HL-60 (cell line): ENCODE results near the gene CA6.
"Not testable (repeated sequence)": the region's sequence is repeated elsewhere in the genome, so short reads cannot be mapped to it uniquely, and the experiment has no call there.

Experiments
- CTCF ChIP-seq: IDR thresholded peaks from one replicate; pipeline ENCODE4 v1.5.1; 2011; ENCODE audit warnings: low read length, control low read depth, inconsistent platforms; ENCODE audit not compliant: insufficient read depth
- GABPA ChIP-seq: IDR thresholded peaks from 2 replicates; pipeline ENCODE4 v1.6.1; 2012; ENCODE audit warnings: low read depth
- POLR2AphosphoS5 ChIP-seq: IDR thresholded peaks from 2 replicates; pipeline ENCODE4 v1.6.1; 2012; ENCODE audit warnings: low read depth
- TF ChIP-seq, protein P1 (sequence below): IDR thresholded peaks from 2 replicates; pipeline ENCODE4 v1.6.1; 2012; ENCODE audit warnings: low read depth; ENCODE audit not compliant: insufficient replicate concordance

- TF ChIP-seq, protein P1, sequence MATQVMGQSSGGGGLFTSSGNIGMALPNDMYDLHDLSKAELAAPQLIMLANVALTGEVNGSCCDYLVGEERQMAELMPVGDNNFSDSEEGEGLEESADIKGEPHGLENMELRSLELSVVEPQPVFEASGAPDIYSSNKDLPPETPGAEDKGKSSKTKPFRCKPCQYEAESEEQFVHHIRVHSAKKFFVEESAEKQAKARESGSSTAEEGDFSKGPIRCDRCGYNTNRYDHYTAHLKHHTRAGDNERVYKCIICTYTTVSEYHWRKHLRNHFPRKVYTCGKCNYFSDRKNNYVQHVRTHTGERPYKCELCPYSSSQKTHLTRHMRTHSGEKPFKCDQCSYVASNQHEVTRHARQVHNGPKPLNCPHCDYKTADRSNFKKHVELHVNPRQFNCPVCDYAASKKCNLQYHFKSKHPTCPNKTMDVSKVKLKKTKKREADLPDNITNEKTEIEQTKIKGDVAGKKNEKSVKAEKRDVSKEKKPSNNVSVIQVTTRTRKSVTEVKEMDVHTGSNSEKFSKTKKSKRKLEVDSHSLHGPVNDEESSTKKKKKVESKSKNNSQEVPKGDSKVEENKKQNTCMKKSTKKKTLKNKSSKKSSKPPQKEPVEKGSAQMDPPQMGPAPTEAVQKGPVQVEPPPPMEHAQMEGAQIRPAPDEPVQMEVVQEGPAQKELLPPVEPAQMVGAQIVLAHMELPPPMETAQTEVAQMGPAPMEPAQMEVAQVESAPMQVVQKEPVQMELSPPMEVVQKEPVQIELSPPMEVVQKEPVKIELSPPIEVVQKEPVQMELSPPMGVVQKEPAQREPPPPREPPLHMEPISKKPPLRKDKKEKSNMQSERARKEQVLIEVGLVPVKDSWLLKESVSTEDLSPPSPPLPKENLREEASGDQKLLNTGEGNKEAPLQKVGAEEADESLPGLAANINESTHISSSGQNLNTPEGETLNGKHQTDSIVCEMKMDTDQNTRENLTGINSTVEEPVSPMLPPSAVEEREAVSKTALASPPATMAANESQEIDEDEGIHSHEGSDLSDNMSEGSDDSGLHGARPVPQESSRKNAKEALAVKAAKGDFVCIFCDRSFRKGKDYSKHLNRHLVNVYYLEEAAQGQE: not testable (repeated sequence)
- TF ChIP-seq POLR2AphosphoS5, CTCF, GABPA: not testable (repeated sequence)
Observed at GRCh38 chr1:8917536-8917935, 28.1 kb upstream of the CA6 start.
